GM19238 (cell line): Measurements from ENCODE around the gene STEAP2.

Experiments used
- DNase-seq: peaks from one replicate; pipeline ENCODE4 v3.0.0; 2011; ENCODE audit warnings: low spot score; ENCODE audit not compliant: insufficient read length

STEAP2 gene

DNA sequence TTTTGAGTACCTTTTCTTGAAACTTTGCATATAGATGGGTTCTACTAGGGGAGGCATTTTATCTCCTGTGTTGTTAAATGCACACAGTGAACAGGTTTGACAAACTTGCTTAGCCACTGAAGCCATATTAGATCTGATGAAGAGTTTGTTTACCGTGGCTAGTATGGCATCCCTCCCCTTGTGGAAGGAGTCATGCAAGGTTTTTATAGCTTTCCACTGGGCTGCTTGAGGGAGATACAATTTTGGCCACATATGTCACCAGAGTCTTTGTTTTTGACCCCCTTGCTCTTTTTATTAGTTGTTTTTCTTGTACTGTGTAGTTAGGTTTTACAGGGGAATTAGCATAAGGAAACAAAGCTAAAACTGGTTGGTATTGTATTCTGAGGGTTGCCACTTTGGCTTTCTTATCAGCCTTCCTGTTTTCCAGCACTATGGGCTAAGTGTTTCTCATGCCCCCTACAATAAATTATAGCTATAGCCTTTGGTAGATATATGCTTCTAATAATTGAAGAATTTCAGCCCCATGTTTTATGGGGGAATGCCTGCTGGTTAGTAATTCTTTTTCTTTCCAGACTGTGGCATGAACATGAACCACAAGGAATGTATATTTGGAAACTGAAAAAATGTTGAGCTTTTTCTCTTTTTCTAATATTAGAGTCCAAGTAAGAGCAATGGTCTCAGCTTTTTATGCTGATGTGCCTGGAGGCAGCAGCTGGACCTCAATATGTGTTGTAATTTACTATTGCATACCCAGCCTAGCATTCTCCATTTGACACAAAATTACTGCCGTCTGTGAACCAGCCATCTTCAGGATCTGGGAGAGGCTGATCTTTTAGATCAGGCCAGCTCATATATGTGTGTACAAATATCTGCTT lies 18.4 kb upstream of the STEAP2 start:
- DNase-seq = no peak

DNA sequence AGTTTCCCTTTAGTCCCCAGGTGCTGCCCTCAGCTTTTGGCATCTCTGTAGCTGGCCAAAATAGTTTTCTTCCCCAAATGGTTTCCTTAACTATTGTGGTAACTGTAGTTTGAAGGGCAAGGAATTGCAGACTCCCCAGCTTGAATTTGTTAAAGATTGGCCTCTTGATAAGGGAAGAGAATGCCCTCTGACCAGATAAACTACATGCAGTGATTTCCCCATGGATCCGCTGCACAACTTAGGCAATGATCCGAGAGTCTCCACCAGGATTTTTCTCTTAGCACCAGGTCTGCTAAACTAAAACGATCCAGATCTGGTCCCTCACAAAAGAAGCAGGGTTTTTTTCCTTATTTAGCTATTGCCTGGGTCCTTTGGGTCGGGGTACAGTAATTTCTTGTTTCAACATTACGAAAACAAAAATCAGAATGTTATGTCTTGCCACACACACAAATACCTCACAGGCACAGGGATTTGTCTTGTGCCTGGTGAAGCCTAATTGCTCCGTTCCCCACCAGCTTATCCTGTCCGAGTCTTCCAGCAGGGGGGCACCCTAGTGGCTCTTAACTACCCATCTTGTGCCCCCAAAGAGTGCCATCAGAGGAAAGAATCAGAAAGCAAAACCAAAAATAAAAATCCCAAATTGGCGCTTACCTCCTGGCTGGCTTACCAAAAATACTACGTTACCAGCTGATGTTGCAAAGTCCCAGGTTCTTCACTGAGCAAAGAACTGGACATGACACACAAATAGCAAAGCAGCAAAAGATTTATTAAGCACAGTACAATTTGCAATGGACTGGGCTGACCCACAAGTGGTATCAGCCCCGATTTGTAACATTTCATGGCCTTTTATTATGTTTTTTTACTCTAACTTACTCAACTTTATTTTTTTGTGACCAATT lies 16.4 kb upstream of the STEAP2 start:
- DNase-seq = no peak

DNA sequence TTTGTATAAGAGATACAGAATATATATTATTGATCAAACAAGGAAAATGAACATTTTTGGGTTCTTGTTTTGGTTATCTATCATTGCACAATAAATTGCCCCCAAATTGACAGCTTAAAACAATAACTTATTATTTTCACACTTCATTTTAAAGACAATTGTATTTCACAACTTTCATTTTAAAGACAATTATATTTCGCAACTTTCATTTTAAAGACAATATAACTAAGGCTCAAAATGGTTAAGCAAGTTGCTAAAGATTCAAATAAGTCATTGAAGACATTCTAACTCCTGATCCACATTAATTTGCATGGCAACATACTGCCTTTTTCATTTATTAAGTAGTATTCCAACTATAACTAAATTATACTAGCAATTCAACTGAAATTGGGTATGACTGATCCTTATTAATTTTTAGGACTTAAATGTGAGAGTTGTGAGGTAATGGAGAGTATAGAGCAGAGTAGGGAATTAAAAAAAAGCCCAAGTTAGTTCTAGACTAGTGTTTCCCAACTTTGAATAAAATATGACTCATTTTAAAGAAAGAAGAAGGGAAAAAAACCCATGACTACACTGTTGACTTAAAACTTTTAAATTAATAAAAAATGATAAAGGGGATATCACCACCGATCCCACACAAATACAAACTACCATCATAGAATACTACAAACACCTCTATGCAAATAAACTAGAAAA lies 9.9 kb upstream of the STEAP2 start:
- no peak for DNase-seq

DNA sequence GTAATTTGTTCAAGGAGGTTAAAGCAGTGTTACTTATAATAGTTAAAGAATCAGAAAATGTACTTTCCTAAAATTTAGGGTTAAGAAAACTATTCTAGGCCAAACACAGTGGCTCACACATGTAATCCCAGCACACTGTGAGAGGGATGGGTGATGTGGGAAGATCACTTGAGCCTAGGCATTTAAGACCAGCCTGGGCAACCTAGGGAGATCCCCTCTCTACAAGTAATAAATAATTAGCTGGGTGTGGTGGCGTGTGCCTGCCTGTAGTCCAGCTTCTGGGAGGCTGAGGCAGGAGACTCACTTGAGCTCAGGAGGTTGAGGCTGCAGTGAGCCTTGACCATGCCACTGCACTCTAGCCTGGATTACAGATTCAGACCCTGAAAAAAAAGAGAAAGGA lies 3.6 kb upstream of the STEAP2 start:
- no peak for DNase-seq

DNA sequence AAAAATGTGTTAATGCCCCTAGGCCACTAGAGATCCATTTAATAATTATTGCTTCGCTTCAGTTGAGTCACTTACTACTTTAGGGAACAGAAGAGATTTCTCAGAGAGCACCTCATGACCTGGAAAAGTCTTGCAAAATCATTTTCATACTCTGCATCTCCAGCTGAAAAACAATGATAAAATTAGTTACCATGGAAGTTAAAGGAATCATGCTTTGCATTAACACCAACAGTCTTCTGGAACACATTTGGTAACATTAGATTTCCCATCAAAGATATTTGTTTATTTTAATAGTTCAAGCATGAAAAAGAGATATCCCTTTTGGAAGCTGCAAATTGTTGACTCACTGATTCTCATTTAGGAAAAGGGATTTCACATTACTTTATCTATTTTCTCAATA lies 1.8 kb upstream of the STEAP2 start:
- no peak for DNase-seq

DNA sequence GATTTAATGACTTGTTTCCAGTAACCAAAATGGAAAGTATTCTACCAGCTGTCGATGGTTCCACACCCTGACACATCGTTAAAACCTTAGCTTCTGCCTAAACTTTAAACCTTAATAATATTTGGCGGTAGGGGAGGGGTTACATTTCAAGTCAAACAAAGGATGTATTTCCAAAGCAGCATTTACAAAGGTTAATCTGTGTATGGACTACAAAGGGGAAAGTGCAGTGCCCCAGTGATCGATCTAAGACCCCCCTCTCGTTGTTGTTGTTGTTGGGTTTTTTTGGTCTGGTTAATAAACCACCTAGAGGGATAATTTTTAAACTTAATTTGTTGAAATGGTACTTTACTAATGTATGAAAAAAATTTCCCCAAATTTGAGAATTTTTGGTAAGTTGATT lies 1.1 kb upstream of the STEAP2 start:
- no peak for DNase-seq

DNA sequence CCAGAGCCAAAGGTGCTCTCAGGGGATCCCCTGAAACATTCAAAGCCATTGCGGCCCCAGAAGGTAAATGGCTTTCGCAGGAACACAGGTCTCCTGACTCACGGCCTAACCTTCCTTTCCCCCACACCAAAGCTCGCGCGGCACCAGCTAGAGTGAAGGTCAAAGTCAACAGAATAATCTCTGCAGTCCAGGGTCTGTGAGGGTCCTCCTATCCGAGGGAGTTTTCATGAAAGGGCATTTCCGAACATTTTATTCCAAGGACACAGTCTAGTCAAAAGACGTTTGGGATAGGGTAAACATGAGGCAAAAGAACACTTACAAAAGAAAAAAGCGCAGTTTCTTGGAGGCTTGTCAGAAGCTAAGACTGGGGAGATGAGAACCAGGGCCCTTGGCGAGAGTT lies 559 bp upstream of the STEAP2 start:
- no peak for DNase-seq

DNA sequence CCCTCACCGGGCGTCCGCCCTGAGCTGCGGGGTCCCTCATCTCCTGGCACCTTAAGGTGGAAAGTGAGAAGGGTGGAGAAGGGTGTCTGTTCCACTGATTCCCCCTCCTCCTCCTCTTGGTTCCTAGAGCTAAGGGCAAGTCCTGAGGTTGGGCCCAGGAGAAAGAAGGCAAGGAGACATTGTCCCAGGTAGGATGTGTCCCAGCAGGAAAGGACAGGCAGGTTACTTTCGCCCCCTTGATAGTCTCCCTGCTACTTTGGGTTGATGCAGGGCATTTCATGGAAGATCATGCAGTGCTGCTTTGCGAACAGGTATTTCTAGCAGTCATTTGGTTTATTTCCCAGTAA lies 582 bp downstream of the STEAP2 start:
- no peak for DNase-seq

DNA sequence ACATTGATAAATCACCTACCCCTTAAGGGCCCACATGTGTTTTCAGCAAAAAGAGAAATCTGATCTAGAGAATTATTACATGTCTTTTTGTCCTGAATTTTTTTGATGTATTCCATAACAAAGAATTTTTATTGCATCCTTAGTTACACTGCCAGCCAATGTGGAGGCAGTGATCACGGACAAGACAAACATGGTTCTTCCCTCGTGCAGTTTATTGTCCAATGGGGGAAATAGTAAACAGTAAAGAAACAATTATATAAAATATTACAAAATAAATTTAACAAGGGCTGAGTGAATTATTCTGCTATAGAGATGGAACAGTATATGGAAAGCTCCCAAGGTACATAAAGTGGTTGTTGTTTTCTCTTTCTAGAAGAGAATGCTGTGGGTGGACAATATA lies 2.0 kb downstream of the STEAP2 start:
- DNase-seq = no peak

DNA sequence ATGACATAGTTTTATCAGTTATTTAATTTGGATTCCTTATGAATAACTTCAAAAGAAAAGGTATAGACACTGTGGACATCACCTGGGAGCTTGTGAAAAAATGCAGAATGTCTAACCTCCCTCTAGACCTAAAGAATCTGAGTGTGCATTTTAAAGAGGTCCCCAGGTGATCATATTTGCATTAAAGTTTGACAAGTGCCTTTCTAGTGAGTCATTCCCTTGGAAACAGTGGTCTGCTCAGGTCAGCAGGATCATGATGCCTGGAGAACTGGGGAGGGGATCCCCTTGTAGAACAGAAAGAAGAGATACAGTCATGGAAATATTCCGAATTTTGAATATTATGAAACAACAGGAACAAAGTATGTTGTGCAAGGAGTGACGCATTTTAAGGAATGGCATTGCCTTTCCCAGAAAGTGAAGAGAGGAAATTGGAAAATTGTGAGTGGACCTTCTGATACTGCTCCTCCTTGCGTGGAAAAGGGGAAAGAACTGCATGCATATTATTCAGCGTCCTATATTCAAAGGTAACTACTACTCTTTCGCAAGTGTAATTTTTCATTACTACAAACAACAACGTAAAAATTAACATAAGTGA lies 4.6 kb downstream of the STEAP2 start:
- DNase-seq = no peak

DNA sequence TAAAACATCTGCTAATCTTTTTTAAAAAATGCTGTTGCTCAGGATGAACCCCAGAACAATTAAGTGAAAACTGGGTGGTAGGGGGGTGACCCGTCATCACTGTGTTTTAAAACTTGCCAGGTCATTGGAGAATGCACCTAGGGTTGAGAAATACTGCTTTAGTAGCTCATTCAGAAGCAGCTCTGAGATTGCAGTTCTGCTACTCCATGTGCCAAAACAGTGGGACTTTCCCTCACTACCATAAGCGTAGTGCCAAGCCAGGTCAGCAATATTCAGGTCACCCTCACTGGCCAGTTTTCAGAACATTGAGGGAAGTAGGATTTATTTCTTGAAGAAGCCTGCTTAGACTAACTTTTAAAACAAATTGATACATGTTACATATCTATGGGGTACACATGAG lies 5.2 kb downstream of the STEAP2 start:
- no peak for DNase-seq

DNA sequence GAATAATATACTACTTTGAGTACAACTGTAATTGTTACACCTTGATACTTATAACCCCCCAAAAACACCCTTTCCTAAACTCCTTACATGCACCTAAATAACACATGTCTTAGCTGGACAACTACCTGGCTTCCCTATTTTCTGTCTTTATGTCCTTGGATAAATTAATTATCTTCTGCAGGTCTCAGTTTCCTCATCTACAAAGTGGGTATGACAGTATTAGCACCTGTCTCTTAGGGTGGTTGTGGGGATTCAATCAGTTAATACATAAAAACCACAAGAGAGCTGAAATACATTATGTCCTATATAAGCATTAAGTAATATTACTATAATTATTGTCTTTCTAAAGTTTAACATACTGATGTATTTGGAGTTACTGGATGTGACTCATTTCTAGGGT lies 10.8 kb downstream of the STEAP2 start:
- no peak for DNase-seq

DNA sequence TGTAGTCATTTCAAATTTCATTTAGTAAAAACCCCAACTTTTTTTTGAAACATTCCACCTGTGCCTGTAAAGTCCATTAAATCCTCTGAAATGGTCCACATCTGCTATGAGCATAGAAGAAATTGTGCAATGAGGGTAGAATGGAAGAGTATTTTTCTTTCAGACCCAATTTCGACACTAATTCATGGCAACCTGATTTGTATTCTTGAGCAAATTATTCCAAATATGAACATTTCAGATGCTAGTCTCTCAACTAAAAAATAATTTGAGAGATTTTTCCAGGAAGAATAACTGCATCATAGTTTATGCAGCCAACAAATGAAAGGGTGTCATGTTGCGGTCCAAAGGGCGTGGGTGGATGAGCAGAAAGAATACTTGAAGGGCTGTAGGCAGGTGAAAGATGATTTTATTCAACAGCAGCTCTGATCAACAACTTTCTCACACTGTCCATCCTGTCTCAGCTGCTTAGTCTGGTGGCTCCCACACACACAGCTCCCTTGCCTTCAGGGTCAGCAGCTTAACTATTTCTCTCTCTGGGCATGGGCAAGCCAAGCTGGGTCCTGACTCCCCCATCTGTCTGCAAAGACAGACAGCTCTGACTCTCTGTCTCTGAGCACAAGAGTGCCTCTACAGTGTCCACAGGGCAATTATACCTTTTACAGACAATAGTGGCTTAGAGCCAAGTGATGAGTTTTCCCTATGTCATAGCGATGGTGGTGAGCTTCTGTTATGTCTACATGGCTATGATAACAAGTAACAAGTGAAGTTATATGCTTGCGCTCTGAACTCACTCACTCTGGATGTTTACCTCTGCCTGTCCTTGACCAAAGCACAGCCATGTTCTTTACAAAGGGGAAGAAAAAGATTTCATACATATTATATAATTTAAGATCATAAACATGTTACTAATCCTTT lies 11.5 kb downstream of the STEAP2 start:
- DNase-seq = no peak

DNA sequence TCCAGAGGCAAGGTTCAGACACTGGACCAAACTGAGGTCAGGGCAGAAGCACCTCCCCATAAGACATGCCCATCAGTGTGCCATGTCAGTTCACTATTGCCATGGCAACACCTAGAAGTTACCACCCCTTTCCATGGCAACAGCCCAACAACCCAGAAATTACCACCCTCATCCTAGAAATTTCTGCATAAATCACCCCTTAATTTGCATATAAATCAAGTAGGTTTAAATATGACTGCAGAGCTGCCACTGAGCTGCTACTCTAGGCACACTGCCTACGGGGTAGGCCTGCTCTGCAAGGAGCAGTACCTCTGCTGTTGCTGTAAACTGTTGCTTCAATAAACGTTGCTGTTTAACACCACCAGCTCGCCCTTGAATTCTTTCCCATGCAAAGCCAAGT lies 12.7 kb downstream of the STEAP2 start:
- DNase-seq = no peak

DNA sequence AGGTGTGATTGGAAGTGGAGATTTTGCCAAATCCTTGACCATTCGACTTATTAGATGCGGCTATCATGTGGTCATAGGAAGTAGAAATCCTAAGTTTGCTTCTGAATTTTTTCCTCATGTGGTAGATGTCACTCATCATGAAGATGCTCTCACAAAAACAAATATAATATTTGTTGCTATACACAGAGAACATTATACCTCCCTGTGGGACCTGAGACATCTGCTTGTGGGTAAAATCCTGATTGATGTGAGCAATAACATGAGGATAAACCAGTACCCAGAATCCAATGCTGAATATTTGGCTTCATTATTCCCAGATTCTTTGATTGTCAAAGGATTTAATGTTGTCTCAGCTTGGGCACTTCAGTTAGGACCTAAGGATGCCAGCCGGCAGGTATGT lies 13.6 kb downstream of the STEAP2 start:
- DNase-seq = no peak

DNA sequence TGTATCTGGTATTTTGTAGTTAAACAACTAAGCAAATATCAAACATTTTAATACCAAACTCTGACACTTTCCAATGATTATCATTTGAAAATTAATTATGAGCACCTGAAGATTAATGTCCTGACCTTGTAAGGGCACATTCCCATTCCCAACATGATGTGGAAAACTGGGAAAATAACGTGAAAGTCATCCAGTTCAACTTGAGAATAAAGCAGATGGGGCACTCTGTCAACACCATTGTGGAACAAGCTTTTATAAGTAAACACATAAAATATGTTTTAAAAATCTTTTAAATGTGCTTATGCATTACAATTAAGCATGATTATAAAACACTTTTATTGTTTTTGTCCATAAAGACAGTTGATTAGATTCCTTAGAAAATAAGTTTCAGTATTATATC lies 14.1 kb downstream of the STEAP2 start:
- no peak for DNase-seq

DNA sequence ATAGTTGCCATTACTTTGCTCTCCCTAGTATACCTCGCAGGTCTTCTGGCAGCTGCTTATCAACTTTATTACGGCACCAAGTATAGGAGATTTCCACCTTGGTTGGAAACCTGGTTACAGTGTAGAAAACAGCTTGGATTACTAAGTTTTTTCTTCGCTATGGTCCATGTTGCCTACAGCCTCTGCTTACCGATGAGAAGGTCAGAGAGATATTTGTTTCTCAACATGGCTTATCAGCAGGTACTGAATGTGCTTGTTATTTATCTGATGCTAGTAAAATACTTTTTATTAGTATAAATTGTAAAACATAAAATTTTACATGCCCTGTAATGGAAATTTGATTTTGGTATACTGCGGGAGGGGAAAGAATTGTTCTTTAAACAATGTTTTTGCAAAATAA lies 15.7 kb downstream of the STEAP2 start:
- DNase-seq = no peak

DNA sequence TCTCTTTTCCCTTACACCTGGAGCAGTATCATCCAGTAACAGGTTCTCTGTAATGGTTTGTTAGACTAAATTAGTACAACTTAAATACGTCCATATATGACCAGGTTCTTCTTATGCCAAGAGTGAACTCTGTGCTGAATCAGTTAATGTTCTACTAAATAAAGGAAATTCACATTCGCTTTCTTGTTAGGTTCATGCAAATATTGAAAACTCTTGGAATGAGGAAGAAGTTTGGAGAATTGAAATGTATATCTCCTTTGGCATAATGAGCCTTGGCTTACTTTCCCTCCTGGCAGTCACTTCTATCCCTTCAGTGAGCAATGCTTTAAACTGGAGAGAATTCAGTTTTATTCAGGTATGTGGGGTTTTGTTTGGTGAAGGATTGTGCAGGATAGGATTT lies 18.1 kb downstream of the STEAP2 start:
- no peak for DNase-seq

DNA sequence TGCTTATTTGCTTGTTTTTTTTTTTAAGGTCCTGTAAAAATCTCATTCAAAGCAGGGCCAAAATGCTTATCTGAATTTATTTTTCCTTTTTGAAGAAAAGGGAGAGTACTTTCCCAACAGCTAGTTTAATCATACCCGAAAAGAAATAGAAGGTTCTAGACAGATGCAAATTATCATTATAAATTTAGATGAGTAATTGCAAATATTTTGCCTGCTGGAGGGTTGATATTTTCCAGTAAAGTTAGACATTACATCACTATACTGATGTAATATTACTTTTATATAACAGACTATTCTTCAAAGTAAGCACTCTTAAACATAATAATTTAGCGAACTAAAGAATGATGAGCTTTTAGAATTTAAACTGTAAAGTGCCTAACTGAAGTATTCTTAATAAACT lies 19.3 kb downstream of the STEAP2 start:
- no peak for DNase-seq

DNA sequence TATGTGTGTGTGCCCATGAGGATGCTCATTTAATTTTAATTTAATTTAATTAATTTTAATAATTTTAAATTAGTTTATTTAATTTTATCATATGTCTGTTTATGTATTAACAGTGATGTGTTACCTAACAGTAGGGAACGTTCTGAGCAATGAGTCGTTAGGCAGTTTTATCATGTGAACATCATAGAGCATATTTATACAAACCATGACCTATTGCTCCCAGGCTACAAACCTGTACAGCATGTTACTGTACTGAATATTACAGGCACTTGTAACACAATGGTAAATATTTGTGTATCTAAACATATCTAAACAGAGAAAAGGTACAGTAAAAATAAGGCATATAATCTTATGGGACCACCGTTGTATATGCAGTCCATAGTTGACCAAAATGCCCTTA lies 19.8 kb downstream of the STEAP2 start:
- DNase-seq = no peak

DNA sequence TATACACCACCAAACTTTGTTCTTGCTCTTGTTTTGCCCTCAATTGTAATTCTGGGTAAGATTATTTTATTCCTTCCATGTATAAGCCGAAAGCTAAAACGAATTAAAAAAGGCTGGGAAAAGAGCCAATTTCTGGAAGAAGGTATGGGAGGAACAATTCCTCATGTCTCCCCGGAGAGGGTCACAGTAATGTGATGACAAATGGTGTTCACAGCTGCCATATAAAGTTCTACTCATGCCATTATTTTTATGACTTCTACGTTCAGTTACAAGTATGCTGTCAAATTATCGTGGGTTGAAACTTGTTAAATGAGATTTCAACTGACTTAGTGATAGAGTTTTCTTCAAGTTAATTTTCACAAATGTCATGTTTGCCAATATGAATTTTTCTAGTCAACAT lies 20.9 kb downstream of the STEAP2 start:
- no peak for DNase-seq
